ENCODE results near the gene NPLOC4. TPM values are rescaled to one million over a fixed set of nuclear protein-coding genes. Genes with fewer than 3 reads are reported as not detected.
"Not testable (repeated sequence)": the region's sequence is repeated elsewhere in the genome, so short reads cannot be mapped to it uniquely, and the experiment has no call there.

Gene NPLOC4
- polyA plus RNA-seq, 3 donors, result 53.8 to 73.2 (median 54.3) TPM

DNA sequence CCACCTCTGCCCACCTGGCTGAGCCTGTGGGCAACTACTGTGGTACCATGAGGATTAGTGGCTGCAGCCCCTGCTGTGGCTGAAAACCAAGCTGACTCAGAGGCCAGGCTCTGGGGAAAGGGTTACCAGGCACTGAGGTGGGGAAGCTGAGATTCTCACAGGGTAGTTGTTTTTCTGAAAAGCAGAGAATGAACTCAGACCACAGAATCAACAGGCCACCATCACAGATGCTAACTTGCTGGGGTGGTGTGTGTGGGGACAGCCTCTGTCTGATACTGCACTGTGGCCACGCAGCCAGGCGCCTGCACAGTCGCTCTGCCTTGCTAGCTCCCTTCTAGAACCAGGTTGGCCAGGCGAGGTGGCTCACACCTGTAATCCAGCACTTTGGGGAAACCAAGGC, 28.8 kb downstream of the NPLOC4 start:
- DNase-seq (ENCODE audit: extremely low read depth in 1 of 11, low read depth in 9 of 11, low spot score in 4 of 11), result no peak

DNA sequence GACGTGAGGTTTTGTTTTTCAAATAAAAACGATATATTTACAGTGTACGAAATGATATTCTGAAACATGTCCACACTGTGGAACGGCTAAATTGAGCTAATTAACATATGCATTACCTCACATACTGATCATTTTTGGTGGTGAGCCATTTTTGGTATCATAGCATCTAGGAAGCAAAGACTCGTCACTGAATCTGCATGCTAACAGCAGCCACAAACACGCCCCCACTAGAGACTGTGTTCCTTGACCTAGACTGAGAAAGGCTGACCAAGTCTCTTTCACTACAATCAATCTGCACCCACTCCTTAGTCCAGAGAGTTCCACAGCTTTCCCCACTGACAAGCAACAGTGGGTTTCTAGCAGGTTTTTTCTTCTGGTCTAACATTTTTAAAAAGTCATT, 29.5 kb downstream of the NPLOC4 start:
- no peak for DNase-seq (ENCODE audit: extremely low read depth in 1 of 11, low read depth in 9 of 11, low spot score in 4 of 11)

DNA sequence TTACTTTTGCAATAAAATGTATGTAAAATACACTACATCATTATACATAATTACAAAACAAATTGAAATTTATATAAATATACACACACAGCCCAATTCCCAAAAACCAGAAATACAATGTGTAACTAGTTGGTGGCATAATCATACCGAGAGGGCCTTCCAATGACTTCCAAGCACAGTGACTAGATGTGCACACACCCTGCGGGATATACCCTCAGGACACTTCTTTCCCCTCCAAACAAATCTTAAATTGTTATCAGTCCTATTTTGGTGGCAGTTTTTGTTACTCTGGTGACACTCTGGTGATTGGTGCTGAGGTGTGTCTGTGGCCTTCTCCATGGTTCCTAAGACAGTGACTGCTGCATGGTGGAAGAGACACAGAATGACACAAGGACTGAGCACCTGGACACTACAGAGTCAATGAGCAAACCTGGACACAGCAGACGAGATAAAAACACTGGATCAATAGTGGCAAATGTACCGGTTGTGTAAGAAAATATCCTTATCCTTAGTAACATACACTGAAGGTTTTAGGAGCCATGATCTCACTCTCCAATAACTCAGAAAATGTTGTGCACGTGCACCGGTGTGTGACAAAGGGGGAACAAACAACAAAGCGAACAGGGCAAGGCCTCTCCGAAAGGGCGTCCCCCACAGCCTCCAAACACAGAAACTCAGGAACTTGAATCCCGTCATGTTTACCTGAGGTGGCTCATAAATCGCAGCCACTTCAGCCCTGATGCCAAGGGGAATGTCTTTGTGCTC, 32.9 kb downstream of the NPLOC4 start:
- no peak for DNase-seq (ENCODE audit: extremely low read depth in 1 of 11, low read depth in 9 of 11, low spot score in 4 of 11)

DNA sequence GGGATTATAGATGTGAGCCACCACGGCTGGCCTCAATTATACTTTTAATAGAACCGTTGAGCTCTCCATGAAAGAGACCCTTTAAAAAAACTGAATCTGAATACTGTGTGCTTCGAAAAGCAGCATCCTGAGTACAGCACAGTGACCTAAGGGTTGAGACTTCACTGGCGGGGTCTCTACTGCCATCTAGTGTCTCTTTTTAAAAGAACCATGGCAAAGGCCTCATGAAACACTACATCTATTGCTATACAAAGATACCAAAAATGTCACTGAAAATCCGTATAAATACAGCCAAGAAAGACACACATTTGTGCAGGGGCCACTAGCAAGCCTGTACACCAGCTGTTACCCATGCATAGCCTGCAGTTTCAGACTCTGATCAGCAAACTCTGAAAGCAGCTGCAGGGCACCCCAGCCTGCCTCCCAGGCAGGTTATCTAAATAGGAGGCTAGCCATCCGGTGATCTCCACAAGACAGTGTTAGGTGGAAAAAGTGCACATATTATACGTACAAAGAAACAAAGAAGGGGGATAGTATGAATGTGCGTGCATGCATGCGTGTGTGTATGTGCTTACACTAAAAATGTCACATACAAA, 35.3 kb downstream of the NPLOC4 start:
- peak; percentile 42 to 72 (median 55) for DNase-seq (ENCODE audit: extremely low read depth in 1 of 11, low read depth in 9 of 11, low spot score in 4 of 11)

DNA sequence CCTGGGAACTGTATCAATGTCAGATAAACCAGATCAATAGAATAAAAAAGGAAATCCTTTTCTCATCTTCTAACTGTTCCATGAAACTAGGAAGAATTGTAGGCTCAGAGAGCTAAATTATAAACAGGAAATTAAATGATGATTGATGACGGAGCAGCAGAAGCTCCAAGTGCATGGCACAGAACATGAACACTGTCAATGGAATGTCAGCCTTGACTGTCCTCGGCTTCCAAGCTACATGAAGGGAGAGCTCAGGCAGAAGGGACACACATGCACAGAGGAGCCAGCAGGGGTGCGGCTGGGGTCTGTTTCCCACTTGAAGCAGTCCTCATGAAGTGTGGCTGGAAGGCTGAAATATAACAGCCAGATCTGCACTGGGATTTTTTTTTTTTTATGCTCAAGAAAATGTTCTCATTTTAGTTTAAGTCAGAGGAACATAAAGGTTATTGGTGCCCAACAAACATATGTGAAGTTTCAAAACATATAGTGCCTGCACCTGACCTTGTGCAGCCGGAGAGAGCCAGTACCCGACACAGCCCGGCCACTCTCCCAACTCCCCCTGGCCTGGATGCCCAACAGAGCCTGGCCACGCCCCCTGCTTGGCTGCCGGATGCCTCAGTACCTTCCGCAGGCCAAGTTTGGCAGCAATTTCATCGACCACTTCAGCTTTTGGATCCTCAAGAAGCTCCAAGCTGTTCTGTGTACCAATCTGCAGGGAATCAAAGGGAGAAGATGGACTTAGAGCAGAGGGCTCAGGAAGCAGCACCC, 37.0 kb downstream of the NPLOC4 start:
- DNase-seq (ENCODE audit: extremely low read depth in 1 of 11, low read depth in 9 of 11, low spot score in 4 of 11), result no peak

DNA sequence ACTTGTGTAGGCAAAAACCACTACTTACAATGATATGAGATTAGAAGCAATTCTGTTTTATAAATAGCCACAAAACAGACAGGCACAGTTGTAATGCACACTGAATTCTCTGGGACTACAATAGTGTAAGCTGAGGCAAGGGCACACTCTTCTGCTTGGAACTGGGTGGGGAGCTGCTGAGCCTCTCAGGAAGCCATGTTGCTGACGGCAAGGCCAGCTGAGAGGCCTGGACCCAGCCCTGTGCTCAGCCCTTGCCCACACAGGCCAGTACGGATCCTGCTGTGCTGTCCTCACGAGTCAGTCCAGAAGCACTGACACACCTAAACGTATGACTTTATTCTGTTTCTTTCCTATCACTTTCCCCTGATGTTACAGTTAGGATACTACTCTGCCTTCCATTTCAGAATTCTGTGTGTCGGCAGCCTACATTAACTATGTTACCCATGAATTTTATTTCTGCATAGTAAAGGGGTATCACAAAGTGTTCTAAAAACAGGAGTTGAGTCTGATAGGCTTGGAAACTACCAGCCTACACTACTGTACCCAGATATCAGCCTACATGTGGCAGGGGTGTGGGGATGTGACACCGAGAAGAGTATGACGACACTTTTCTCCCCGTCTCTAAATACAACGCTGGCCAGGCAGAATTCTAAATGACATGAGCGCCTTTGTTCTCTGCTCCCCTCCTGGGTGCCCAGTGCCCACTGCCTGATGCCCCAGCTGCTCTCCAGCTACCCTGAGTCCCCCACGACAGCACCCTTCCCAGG, 43.6 kb downstream of the NPLOC4 start:
- DNase-seq (ENCODE audit: extremely low read depth in 1 of 11, low read depth in 9 of 11, low spot score in 4 of 11), result no peak

DNA sequence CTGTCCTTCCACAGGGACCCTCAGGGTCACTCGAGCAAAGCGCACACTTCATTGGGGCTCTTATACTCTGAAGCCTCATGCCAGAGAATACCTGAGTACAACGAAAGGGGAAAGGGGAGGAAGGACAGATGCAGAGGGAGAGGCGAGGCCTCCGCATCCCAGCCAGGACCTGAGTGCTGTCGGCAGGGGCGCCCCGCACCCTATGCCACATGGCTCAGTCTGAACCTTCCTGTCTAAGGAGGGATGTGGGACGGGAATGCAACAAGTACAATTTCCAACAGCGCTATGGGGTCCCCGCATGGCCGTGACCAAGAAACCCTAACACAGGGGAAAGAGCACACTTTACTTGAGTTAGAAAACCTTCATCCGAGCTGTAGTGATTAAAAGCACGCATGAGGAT, 44.9 kb downstream of the NPLOC4 start:
- no peak for DNase-seq (ENCODE audit: extremely low read depth in 1 of 11, low read depth in 9 of 11, low spot score in 4 of 11)

DNA sequence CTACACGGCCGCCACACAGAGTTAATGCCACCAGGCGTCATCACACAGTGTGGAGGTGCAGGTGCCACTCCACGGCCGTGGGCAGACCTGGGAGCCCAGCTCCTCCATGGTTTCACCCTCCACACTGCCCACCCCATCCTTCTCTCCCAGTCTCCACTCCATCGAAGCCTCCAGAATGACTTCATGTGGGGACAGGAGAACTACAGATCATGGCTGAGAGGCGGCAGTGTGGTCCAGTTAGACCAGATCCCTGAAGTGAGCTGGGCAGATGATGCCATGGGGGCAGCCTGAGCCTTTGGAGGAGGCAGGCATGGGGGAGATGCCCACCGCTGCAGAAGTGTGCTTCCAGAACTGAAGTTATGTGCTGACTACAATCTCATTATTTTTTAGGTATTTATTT, 46.8 kb downstream of the NPLOC4 start:
- no peak for DNase-seq (ENCODE audit: extremely low read depth in 1 of 11, low read depth in 9 of 11, low spot score in 4 of 11)

DNA sequence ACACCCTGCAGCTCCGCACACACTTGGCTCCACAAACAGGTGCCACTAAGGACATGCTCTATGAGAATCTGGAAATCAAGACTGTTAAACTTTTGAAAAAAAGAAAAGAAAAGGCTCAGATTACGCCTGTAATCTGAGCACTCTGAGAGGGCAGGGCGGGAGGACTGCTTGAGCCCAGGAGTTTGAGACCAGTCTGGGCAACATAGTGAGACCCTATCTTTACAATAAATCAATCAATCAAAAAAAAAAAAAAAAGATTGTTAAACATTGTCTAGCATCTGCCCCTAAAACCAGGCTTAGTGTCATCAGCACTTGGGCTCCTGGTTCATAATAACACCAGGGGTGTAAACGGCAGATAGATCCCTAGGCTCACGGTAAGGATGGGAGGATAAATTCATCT, 47.3 kb downstream of the NPLOC4 start:
- DNase-seq (ENCODE audit: extremely low read depth in 1 of 11, low read depth in 9 of 11, low spot score in 4 of 11), result no peak

DNA sequence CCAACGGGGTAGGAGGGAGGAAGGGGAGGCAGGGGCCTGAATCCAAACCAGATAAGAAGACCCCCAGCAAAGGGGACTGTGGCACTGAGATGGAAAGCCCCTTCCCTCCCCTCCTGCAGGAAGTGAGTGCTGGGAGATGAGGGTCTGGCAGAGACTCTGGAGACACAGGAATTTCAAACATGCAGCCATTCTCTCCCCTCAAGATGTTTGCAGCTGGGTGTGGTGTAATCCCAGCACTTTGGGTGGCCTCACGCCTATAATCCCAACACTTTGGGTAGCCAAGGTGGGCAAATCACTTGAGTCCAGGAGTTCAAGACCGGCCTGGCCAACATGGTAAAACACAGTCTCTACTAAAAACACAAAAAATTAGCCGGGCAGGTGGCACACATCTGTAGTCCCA, 50.8 kb downstream of the NPLOC4 start:
- no peak for DNase-seq (ENCODE audit: extremely low read depth in 1 of 11, low read depth in 9 of 11, low spot score in 4 of 11)

DNA sequence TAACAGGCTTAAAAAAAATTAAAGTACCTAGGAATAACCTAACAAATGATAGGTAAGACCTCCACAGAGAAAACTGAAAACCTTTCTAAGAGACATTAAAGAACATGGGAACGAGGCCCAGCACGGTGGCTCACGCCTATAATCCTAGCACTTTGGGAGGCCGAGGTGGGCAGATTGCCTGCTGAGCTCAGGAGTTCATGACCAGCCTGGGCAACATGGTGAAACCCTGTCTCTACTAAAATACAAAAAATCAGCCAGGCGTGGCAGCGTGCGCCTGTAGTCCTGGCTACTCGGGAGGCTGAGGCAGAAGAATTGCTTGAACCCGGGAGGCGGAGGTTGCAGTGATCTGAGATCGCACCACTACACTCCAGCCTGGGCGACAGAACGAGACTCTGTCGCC, 52.1 kb downstream of the NPLOC4 start:
- not testable (repeated sequence) for DNase-seq (ENCODE audit: extremely low read depth in 1 of 11, low read depth in 9 of 11, low spot score in 4 of 11)

DNA sequence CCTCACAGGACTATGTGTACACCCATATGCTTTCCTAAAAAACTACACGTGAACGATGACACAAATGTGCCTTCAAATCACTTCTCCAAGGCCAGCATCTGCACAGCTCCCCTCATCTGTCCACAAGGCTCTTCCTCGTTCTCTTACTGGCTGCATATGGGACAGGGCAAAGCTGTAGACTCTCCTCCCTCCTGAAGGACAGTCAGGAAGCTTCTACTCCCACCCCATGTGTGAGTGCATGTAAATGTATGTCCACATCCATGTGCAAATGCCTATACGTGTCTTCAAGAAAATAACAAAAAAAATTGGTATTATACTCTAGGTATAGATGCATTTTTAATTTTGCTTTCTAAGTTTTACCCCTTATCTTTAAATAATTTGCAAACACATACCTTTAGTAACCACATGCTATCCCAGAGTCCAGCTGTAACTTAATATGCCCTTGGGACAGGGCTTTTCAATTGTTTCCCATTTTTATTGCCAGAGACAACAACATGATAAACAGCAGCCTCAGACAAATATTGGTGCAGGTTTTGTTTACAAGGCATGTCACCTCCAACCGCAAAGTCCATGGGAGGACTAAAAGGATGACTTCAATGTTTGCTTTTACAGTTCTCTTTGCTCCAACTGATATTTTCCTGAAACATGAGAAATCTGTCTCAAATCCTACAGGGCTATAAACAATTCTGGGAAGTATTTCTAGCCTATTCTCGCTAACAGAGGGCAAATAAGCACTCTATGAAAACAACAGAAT, 53.1 kb downstream of the NPLOC4 start:
- peak in 4 of 11 donors; percentile 31 to 46 (median 32) for DNase-seq (ENCODE audit: extremely low read depth in 1 of 11, low read depth in 9 of 11, low spot score in 4 of 11)

DNA sequence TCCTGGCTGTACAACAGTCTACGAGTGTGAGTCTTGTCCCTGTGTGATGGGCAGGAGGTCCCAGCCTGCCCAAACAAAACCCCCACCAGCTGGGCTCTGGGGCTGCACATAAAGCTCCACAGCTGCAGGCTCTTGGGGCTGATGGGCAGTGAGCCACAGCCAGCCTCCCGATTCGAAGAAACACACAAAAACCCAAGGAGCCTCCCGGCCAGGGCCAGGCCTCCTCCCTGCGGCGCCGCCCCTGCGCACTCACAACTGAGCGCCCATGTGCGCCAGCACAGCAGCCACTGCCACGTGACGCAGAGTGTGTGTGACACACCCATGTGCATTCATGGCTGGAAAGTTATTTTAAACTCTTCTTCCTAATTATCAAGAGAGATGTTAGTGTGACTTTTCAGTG, 54.2 kb downstream of the NPLOC4 start:
- no peak for DNase-seq (ENCODE audit: extremely low read depth in 1 of 11, low read depth in 9 of 11, low spot score in 4 of 11)

DNA sequence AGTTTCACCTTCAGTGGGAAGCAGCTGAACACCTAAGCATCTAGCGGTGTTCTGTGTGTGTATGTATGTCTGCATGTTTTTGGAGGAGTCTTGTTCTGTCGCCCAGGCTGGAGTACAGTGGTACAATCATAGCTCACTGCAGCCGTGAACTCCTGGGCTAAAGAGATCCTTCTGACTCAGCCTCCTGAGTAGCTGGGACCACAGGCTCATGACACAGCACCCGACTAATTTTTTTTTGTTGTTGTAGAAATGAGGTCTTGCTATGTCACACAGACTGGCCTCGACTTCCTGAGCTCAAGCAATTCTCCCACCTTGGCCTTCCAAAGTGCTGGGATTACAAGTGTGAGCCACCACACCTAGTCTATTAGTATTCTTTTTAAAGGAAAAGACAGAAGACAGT, 54.6 kb downstream of the NPLOC4 start:
- no peak for DNase-seq (ENCODE audit: extremely low read depth in 1 of 11, low read depth in 9 of 11, low spot score in 4 of 11)

DNA sequence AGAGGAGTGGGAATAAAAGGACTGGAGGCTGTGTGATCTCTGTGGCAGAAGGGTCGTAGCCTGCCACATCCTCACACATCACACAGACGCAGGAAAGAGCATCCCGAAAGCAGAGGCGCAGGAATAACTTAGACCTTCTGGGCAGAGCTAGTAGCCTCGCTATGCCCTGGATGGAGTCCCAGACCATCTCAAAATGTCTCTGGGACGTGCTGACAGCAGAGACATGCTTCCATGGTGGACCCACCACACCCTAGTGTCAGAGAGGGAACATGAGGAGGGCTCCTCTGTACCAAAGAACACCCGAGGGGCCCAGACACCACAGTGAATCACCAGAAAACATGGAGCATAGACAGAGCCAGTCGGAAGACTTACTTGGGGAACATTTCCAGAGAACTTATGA, 55.2 kb downstream of the NPLOC4 start:
- DNase-seq (ENCODE audit: extremely low read depth in 1 of 11, low read depth in 9 of 11, low spot score in 4 of 11), result no peak

DNA sequence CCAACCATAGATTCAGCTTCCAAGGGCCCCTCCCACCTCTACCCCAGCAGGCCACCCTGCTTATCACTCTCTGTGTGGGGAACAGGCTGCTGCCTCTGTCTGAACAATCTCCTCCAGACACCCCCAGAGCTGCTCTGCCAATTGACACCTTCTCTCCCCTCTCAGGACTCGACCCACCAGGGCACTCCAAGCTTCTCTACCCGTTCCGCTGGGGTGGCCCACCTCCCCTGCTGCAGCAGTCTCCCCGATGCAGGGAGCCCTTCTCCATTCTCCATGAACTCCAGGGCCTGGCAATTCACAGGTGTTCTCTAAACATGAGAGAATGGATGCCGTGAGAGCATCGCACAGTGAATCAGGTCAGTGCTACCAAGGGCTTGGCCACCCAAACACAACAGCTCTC, 56.4 kb downstream of the NPLOC4 start:
- DNase-seq (ENCODE audit: extremely low read depth in 1 of 11, low read depth in 9 of 11, low spot score in 4 of 11), result no peak

DNA sequence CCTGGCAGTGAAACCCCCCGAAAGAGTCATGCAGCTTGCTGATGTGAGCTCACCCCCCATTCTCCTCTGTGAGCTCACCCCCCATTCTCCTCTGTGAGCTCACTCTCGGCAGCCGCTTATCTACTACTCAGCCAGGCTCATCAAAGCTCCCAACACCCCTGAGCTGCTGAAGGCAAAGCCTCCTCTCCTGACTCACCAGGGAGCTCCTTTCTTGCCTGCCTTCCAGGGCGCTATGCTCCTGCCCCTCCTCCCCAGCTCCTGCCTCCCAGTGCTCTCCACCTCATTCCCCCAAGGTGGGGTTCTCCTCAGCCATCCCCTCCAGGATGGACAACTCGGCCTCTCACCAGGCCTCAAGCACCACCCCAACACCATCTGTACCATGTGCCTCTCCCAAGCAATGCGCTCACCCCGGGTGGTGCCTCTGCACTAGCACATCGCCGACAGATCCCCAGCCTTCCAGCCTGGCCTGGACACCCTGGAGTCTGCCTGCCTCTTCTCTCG, 57.0 kb downstream of the NPLOC4 start:
- DNase-seq (ENCODE audit: extremely low read depth in 1 of 11, low read depth in 9 of 11, low spot score in 4 of 11), result no peak

DNA sequence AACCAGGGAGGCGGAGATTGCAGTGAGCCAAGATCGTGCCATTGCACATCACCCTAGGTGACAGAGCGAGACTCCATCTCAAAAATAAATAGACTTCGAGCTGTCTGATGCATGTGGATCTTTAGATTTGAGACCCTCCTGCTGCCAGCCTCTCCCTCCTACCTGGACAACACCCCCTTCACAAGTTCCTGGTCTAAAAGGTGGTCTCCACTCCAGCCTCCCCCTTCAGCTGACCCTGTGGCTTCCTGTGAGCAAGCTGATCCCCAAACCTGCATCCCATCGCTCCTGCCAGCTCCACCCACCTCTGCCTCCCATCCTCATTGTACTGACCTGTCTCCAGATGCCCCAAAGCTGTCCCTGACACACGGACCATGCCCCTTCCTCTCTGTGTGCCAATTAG, 57.6 kb downstream of the NPLOC4 start:
- DNase-seq (ENCODE audit: extremely low read depth in 1 of 11, low read depth in 9 of 11, low spot score in 4 of 11), result no peak

Data from renal cortex interstitium (tissue), 11 donors.